Glutamatergic neuron (in vitro differentiated cells): ENCODE data around the gene APLN. TPM values are rescaled to one million over a fixed set of nuclear protein-coding genes. Genes with fewer than 3 reads are reported as not detected.

ENCODE experiments used
- DNase-seq: peaks from one replicate; pipeline ENCODE4 v3.0.0; 2022
- H3K27ac Mint-ChIP-seq: one replicate; pipeline ENCODE4 v1.8.0; 2020; ENCODE audit warnings: mild to moderate bottlenecking, mixed read lengths, inconsistent platforms; ENCODE audit not compliant: unreplicated experiment
- H3K27me3 Mint-ChIP-seq: one replicate; pipeline ENCODE4 v1.8.0; 2020; ENCODE audit warnings: mild to moderate bottlenecking, moderate library complexity, mixed read lengths, inconsistent platforms; ENCODE audit not compliant: unreplicated experiment
- H3K36me3 Mint-ChIP-seq: one replicate; pipeline ENCODE4 v1.8.0; 2020; ENCODE audit warnings: mild to moderate bottlenecking, mixed read lengths, inconsistent platforms; ENCODE audit not compliant: unreplicated experiment
- H3K4me1 Mint-ChIP-seq: one replicate; pipeline ENCODE4 v1.8.0; 2020; ENCODE audit warnings: mild to moderate bottlenecking, low read depth, mixed read lengths, inconsistent platforms; ENCODE audit not compliant: unreplicated experiment
- H3K4me3 Mint-ChIP-seq: one replicate; pipeline ENCODE4 v1.8.0; 2020; ENCODE audit warnings: mild to moderate bottlenecking, mixed read lengths, inconsistent platforms; ENCODE audit not compliant: unreplicated experiment
- H3K9me3 Mint-ChIP-seq: one replicate; pipeline ENCODE4 v1.8.0; 2020; ENCODE audit warnings: mild to moderate bottlenecking, moderate library complexity, mixed read lengths, inconsistent platforms; ENCODE audit not compliant: unreplicated experiment
- CTCF ChIP-seq: fragments of 200-600 bp; sonication (generic); IDR thresholded peaks from one replicate; pipeline ENCODE4 v1.5.0; 2021; ENCODE audit not compliant: partially characterized antibody, unreplicated experiment
- total RNA-seq: library from RNA; stranded (reverse); fragmentation: NEBNext Ultra II Directional; extraction: Animal tissue kit (Norgen Biotek cat#: 25700); gene quantifications from one replicate; pipeline ENCODE4 v1.2.1, GENCODE V29; 2021; ENCODE audit not compliant: unreplicated experiment

The APLN gene
- total RNA-seq, 1 donor from 2014 or later = not detected

GRCh38 chrX:129651756-129652564, 2.8 kb downstream of the APLN start:
- Mint-ChIP-seq H3K27me3 (peaks cover 4% of the 10 kb centered on the region), H3K4me3 (no peak overlapping the region), H3K9me3 (no peaks in the 10 kb centered on the region), H3K4me1 (no peaks in the 10 kb centered on the region), H3K27ac (no peak overlapping the region), H3K36me3 (no peaks in the 10 kb centered on the region)
- no peak for DNase-seq
- no peak for TF ChIP-seq CTCF

GRCh38 chrX:129650821-129651510, 3.8 kb downstream of the APLN start:
- no peaks in the 10 kb centered on the region for H3K4me1 Mint-ChIP-seq
- H3K27ac Mint-ChIP-seq = no peak overlapping the region
- no peaks in the 10 kb centered on the region for H3K36me3 Mint-ChIP-seq
- peaks cover 4% of the 10 kb centered on the region for H3K27me3 Mint-ChIP-seq
- TF ChIP-seq CTCF = no peak
- DNase-seq = no peak
- H3K4me3 Mint-ChIP-seq = no peak overlapping the region
- H3K9me3 Mint-ChIP-seq = no peaks in the 10 kb centered on the region

GRCh38 chrX:129650183-129650689, 4.5 kb downstream of the APLN start:
- H3K4me3 Mint-ChIP-seq = no peak overlapping the region
- TF ChIP-seq CTCF = no peak
- no peaks in the 10 kb centered on the region for H3K36me3 Mint-ChIP-seq
- no peak for DNase-seq
- H3K27me3 Mint-ChIP-seq = peaks cover 4% of the 10 kb centered on the region
- H3K27ac Mint-ChIP-seq = no peak overlapping the region
- no peaks in the 10 kb centered on the region for H3K4me1 Mint-ChIP-seq
- H3K9me3 Mint-ChIP-seq = no peaks in the 10 kb centered on the region

- Mint-ChIP-seq H3K27ac (no peak overlapping the region), H3K9me3 (no peaks in the 10 kb centered on the region), H3K36me3 (no peaks in the 10 kb centered on the region), H3K27me3 (peaks cover 4% of the 10 kb centered on the region), H3K4me1 (no peaks in the 10 kb centered on the region), H3K4me3 (no peak overlapping the region)
- no peak for TF ChIP-seq CTCF
- no peak for DNase-seq
These were observed 5.2 kb downstream of the APLN start for GRCh38 chrX:129649268-129650182.
